Activated CD4-positive, alpha-beta T cell treated with anti-CD3 and anti-CD28 coated beads, Interleukin-2, Interleukin-6, amounts not matched to agents 100 ng/mL and 50 ng/mL, durations not matched to agents 16 hours and 8 hours (primary cell): Measurements from ENCODE around the gene SH3GL1.

Experiments
- DNase-seq: peaks from one replicate; pipeline ENCODE4 v3.0.0-alpha.2; 2020

The SH3GL1 gene

DNA sequence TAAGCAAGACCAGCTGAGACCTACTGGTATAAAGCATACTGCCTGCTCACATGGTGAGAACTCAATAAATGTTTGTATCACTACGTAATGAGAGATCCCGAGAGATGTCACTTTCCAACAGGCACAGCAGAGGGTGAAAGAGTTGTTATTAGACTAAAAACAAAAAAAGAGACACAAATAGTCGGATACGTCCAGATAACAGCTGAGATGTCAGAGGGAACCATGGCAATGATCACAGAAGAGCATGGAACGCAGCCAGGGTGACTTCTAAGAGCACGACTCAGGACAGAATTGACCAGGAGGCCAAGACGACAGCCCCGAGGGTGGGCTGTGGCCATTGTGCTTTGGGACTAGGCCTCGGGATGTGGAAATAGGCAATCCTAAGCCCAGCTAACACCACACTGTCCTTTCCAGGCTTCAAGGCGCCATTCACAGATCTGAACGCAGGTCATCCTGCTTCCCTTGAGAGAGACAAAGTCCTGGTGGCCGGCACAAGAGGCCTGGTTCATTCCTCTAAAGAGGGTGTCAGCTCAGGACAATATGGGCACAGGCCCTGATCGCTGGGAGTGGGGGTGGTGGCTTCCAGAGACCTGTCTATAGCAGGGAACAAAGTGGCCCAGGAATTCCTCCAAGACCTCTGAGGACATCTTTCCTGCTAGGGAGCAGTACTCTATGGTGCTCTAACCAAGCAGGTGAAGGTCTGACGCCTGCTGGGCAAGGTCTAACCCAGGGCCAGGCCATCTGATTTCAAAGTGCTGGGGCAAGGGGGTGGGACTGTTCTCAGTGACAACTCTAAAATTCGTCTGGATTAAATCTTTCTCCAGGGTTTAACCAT, 3.2 kb downstream of the SH3GL1 start:
- DNase-seq: no peak

DNA sequence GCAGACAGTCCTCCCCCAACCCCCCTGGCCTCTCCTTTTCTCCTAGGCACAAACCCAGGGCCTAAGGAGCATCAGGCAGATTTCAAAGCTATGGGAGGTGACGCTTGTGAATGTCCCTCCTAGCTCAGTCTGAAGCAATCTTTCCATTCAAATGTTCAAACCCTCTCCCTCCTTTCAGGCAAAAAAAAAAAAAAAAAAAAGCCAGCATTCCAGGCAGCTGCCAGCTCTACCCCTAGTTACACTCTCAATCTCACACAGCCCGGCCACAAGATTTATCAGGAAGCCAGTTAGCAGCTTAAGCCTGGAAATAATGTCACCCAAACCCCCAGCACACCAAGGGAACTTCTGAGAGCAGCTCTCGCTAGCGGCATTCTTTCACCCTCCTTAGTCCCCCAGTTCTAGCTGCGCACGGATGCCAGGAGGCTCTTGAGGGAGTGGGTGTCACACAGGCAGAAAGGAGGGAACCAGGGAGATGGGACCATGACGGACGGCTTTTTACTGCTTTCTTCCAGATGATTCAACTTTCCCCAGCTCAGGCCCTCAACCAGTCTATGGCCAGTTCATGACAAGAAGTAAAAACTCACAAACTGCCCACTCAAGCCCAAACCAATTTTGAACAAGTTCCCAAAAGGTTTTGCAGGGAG, 6.3 kb downstream of the SH3GL1 start:
- no peak for DNase-seq

DNA sequence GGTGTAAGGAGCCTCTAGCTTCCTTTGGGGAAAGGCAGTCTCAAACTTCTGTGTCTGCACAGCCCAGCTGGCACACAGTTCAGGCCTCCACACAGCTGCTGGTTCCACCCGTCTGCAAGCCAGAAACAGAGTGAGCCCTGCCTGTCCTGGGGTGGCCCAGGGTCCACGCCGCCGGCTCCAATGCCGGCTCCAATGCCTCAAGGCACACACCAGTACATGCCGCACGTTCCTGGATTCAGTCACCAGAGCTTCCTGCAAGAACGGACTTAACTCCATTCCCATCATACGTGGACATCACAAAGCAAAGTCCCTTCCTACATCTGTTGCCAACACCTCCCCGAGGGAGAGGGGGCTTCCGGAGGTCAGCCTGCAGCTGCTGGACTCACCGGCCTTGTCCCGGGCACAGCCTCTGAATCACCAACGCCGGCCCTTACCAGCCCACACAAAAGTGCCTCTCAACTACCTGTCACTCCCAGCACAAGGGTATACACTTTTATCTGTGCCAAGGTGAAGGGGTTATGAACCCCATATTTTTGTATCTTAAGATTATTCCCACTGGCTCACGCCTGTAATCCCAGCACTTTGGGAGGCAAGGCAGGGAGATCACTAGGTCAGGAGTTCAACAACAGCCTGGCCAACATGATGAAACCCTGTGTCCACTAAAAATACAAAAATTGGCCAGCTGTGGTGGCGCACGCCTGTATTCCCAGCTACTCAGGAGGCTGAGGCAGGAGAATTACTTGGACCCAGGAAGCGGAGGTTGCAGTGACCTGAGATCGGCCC, 8.5 kb downstream of the SH3GL1 start:
- no peak for DNase-seq

DNA sequence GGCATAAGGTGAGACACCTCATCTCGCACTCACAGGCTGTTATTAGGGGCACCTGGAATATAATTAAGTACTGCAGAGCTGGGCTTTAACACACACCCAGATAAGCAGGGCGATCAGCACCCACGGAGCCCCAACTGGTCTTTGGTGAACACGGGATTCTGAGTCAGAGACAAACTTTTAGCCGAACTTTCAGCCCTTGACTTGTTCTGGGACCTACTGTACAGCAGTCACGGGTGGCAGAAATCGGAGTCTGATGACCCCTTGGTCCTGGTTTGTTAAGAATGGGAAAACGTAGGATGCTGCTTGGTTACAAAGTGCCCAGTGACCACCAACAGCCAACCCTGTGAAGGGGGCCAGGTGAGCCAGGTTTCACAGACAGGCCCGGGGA, 9.0 kb downstream of the SH3GL1 start:
- no peak for DNase-seq

DNA sequence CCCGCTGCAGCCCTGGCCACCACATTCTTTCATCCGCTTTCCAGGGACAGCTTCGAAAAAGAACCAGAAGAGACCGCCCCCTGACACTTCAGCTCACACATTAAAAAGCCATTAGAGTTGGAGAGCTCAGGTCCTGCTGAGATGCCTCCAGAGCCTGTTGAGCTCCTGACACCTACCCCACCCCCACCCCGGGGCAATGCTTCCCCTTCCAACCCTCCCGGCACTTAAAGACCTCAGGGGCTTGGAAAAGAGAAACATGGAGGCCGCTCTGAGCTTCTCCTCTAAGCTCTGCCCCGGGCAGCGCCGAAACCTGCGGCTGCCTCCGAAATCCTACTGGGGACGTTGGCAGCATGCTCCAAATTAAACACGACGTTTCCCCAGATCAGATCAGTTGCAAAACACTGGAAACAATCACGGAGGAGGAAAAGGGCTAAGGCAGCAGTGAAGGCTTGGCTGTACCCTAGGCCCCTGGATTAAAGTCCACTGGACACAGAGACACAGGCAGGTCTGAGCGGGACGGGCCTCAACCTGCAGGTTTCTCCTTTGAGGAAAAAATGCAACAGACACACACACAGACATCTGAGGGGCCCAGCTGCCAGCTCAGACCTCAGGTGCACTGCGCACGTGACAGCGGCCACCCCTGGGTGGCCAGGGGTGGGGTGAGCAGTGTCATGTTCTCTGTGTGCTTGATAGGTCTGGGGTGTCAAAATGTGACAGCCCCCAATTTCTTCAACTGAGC, 9.6 kb downstream of the SH3GL1 start:
- DNase-seq: no peak

DNA sequence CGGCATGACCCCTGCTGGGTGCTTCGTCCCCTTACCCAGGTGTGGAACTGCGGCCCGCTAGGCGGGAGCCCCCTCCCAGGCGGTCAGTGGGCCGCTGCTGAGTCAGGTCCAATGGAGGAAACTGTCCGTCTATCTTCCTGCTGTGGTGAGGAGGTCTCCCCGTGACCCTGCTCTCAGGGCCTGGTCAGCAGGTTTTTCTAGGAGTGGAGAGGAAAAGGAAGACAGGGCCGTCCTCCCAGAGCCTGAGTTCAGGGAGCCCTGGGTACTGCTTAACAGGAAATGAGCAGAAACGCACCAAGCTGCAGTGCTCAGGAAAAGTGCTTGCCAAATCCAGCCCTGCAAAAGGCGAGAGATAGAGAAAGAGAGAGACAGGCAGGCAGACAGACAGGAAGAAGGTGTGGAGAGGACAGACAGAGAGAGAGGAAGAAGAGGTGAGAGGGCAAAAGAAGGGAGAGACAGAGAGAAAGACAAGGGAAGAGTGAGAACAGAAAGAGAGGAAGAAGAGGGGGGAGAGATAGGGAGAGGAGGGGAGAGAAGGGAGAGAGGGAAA, 10.3 kb downstream of the SH3GL1 start:
- no peak for DNase-seq

DNA sequence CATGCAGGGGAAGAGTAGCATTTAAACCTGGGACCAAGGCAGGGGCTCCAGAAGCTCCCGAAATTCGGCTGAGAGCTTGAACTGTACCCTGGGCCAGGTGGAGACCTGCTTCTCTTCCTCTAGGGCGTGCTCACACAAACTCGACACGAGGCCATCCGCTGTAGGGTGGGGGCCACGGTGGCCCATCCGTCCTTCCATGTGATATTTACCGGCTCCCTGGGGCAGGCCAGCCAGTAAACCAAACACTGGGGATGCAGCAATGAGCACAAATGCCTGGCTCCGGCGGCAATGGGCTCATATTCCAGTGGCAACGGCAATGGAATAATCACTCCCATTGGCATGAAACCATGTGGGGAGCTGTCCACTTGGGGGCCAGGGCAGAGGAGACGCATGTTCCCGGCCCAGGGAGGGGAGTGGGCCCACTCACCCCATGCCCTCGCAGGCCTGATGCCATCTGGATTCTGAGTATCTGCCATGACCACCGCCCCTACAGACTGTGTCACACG, 10.8 kb downstream of the SH3GL1 start:
- no peak for DNase-seq

DNA sequence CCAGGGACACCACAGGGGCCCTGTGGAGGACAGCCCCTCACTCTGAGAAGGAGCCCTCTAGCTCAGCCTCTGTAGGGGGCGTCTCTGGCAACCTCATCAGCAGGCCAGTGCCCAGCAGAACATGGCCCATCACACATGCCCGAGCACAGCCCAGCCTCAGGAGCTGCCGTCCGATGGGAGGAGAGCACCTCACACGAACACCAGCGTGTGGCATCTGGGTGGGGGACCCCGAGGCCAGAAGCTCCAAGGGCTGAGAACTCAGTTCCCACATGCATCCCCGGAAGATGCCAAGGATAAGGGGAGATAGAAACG, 11.3 kb downstream of the SH3GL1 start:
- no peak for DNase-seq

DNA sequence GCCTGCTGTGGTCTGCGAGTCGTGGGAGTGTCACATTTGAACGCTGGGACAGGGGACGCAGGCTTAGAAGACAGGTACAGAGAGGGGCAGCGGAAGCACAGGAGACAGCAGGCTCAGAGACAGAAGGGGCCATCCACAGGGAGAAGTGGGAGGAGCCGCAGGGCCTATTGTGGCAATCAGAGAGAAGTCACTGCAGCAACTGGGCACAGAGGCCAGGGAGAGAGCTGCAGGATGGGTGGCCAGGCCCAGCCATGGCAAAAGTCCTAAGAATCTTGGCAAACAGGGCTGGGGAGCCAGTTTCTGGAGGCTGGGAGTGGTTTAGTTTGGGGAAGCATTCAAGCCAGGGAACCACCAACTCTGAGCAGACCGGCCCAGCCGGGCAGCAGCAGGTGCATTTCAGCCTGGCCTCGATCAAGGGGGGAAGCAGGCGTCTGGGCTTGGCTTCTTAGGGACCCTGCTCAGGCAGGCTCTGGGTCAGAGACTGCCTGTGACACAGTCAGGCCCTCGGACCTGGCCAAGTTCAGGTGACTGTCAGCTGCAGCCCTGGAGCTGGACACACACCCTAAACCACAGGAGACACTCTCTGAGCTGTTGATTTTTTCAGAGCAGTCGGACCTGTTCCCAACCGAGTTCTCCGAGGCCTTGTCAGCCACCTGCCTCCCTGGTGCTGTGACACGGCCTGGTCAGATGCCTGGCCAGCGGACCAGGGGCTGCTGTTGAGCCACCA, 11.8 kb downstream of the SH3GL1 start:
- no peak for DNase-seq

DNA sequence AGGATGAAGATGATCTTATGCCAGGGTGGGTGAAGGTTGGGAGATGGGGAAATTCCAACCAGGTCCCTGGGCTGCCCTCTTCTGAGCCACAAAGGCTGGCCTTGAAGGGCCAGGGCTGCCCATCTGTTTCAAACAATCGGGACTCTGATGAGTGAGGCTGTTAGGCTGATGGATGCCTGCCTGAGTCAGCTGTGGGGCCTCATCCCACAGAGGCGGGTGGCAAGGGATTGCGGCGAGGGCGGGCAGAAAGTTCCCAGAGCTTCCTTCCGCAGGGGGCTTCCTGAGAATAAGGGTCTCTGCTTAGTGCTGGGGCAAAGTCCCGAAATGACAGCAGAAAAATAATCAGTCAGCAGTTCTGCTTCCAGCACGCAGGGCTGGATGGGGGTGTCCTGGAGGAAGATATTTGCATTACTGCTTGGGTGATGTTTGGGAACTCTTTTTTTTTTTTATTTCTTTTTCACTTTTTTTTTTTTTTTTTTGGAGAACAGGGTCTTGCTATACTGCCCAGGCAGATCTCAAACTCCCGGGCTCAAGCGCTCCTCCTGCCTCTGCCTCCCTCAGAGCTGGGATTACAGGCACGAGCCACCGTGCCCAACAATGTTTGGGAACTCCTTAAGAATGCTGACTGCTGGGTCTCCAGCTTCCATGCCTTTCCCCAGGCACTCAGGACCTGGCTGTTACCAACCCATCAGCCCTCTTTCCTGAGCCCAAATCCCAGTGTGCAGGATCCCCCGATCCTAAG, 14.1 kb downstream of the SH3GL1 start:
- DNase-seq: no peak

DNA sequence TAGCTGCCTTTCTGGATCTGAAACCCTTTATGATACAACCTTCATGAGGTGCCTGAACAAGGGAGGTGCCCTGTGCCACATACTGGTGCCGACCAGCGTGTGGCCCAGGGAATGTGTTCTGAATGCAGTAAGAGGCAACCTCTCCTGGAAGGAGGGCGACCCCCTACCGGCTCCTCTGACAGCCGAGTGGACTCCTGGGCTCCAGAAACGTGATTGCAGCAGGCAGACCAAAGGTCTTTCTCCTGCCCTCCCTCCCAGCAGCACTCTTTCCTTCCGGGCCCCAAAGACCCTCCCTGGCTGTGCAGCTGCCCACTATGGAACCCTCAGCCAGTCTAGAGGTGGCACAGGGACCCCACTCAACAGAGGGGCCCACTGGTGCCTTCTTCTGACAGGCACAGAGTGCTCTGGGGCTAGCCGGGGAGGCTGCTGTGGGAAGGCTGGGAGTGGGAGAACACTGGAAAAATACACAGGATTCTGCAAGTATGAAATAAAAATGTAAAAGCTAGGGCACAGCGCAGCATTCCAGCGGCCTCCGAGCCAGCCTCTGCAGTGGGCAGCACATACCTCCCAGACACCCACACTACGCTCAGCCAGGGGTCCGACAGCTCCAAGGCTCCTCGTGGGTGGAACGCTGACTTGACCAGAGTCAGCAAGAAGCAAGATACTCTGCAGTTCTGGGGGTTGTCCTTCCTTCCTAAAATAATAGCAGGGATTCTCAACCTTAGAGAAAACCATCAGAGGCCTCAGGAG, 14.9 kb downstream of the SH3GL1 start:
- no peak for DNase-seq

DNA sequence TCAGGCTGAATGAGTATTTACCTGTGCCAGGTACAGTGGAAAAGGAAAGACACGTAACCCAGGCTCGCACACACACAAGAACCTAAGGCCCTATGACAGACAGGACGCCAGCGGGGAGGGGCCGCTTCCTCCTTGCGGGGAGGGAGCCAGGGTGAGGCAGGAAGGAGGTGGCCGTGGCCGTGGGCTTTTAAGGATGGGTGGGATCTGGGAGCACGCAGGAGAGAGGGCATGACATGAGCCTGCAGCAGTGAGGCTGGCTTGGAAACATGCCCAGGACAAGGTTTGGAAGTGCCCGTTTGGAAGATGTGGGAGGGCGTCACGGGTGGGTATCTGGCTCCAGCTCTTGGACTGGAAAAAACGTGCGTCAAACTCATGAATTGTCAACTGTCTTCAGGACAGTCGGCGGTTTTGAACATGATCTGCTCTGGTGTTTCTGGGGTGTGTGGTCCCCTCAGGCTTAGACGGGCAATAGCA, 20.1 kb downstream of the SH3GL1 start:
- peak; percentile 57 for DNase-seq

DNA sequence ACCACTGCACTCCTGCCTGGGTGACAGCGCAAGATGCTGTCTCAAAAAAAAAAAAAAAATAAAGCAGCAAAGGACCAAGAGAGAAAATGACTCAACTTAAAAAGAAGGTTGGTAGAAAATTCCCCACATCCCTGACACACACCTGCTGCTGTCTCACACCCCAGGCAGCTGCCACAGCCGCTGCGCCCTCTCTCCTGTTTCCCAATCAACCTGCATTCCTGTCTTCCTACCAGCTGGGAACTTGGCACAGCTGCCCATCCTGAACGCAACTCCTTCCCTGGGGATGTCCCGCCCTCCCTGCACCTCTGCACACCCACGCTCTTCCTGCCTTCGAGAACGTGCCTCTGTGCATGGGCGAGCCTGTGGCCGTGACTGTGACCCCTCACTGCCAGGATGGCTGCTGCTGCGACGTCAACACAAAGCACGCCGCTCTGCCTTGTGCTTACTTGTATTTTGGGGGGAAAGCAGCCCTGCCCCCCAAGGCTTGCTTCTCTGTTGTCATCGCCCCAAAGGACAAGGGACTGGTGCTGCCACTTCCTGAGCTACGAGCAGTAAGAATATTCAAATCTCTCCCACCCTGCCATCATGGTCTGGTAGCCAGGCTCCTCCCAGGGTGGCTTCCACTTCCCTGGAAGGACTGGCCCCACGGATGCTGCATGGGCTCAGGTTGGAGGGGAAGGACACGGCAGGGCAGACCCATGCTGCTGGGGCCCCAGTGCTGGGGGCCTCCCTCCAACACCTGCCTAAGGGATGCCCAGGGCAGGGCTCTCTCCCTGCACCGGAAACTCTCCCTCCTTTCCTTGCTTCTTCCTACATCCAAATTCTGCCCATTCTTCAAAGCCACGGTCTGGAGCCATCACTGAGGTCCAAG, 20.7 kb downstream of the SH3GL1 start:
- DNase-seq: peak; percentile 27

DNA sequence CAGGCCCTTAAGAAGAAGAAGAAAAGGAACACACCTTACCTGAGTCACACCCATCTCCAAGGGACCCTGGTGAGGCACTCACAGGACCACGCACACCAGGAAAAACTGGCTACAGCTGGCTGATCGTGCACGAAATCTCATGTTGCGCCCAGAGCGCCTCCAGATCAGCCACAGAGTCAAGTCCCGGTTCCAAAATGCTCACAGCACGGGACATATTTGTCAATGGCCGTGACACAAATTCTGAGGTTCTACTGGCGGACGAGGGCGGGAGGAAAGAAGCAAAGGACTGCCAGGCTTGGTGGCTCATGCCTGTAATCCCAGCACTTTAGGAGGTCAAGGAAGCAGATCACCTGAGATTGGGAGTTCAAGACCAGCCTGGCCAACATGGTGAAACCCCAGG, 21.5 kb downstream of the SH3GL1 start:
- no peak for DNase-seq

DNA sequence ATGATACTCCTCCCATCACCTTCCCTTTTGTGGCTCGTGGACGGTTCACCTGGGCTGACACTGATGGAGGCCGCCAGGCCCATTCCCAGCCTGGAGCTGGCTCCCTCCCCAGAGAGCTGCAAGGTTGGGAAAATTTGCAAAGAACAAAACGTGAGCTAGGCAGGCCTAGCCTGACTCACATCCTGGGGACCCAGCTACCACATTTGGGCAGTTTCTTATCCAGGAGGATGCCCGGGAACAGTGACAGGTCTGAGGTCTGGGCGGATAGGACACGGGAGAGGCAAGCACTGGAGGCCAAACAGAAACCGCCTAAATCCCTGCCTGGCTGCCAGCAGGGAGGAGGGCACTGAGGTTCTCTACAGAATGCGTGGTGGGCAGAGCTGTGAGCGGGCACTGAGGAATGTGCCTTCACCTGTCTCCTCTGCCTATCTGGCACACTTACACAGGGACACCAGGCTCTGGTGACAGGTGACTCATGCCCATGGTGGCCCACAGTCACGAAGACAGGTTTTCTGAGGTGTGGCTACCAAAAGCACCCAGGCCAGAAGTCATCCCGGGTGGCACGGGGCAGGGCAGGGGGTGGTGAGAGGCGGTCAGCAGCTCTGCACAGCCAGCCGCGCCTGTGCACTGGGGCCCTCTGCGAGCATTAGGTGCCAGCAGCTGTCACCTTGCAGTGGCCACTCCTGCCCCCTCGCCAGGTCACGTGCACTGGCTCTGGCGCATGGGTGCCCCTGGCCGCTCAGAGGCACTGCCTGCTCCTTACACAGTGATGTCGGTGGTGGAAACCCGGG, 23.2 kb downstream of the SH3GL1 start:
- no peak for DNase-seq

DNA sequence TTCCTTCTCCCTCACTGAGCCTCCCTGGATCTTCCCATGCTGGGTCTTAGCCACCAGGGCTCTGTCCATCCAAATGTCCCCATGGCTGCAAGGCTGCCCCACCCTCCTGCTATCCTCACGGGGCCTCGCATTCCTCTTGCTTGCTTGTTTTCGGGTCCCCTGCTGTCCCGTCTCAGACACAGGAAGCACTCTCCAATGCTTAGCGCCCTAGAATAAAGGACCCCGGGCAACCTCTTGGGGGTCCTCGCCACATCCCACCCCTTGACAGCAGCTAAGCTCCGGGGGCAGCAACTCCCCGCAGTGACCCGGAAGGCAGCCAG, 23.7 kb downstream of the SH3GL1 start:
- DNase-seq: no peak

DNA sequence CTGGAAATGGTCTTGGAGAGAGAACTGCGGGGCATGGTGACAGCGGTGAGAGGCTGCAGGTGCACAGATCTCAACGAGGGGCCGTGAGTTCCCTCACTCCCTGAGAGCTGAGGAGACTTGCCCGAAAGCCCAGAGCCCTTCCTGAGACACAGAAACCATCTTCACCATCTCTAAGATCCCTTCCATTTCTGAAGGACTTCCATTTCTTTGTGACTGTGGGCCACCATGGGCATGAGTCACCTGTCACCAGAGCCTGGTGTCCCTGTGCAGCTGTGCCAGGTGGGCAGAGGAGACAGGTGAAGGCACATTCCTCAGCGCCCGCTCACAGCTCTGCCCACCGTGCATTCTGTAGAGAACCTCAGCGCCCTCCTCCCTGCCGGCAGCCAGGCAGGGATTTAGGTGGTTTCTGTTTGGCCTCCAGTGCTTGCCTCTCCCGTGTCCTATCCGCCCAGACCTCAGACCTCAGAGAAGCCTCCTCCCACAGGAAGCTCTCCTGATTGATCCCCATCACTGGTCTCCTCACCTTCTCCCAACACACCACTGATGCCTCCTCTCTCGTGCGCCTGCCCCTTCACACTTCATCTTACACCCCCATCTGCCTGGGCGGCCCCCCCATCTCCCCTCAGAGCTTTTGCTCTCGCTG, 24.2 kb downstream of the SH3GL1 start:
- no peak for DNase-seq
